Panc1 (cell line): ENCODE measurements around the gene MYO7A. TPM values are rescaled to one million over a fixed set of nuclear protein-coding genes. Genes with fewer than 3 reads are reported as not detected.

Experiments used
- ATAC-seq: fragments of 200-7000 bp; cut with Tn5 transposase; 2 replicates; pipeline ENCODE4 v1.9.1; 2020; ENCODE audit warnings: mild to moderate bottlenecking, moderate library complexity
- BruUV-seq: library from RNA; stranded (reverse); fragments of 400-500 nt; replicated peaks from 2 replicates; lab custom pipeline; 2021; lab: Mats Ljungman, UMichigan
- CTCF ChIA-PET: fragments of 300-600 bp; sonication (Branson Sonifier 250); formaldehyde crosslinking; loops from one replicate; lab custom pipeline; 2022; ENCODE audit warnings: antibody characterized with exemption; lab: Charles Lee
- POLR2A ChIA-PET: fragments of 300-600 bp; sonication (Branson Sonifier 250); formaldehyde crosslinking; loops from one replicate; lab custom pipeline; 2022; ENCODE audit warnings: antibody characterized with exemption; lab: Charles Lee
- DNase-seq: peaks from one replicate; pipeline ENCODE4 v3.0.0-alpha.2; 2010; ENCODE audit warnings: low read depth, low spot score
- H3K27ac ChIP-seq: 2 replicates; pipeline ENCODE4 v1.5.1; 2011; ENCODE audit warnings: mild to moderate bottlenecking, low read length, inconsistent platforms
- H3K27me3 ChIP-seq: fragments of 200-500 bp; sonication (Bioruptor generic); 2 replicates; pipeline ENCODE4 v1.6.0; 2014; ENCODE audit warnings: low read length, inconsistent platforms; ENCODE audit not compliant: control insufficient read depth, insufficient read depth
- H3K36me3 ChIP-seq: fragments of 200-500 bp; sonication (Bioruptor generic); 2 replicates; pipeline ENCODE4 v1.5.1; 2014; ENCODE audit warnings: inconsistent platforms, mild to moderate bottlenecking, low read length, moderate library complexity; ENCODE audit not compliant: control insufficient read depth, insufficient read depth
- H3K4me1 ChIP-seq: 2 replicates; pipeline ENCODE4 v1.5.1; 2011; ENCODE audit warnings: inconsistent platforms, mild to moderate bottlenecking, low read length, moderate library complexity; ENCODE audit not compliant: control insufficient read depth, insufficient read depth
- H3K4me3 ChIP-seq, 2 experiments: 2 replicates each; pipeline ENCODE4 v1.5.1; 2011 to 2012; ENCODE audit warnings: low read depth in 2 of 2, low read length in 2 of 2, mild to moderate bottlenecking in 2 of 2, inconsistent platforms in 1 of 2, moderate library complexity in 1 of 2
- H3K9me3 ChIP-seq: fragments of 200-500 bp; sonication (Bioruptor generic); 2 replicates; pipeline ENCODE4 v1.5.1; 2014; ENCODE audit warnings: low read depth, mild to moderate bottlenecking, inconsistent platforms, low read length, moderate library complexity; ENCODE audit not compliant: control insufficient read depth, insufficient read depth
- CTCF ChIP-seq: fragments of 450-650 bp; IDR thresholded peaks from 2 replicates; pipeline ENCODE4 v1.5.1; 2017; ENCODE audit warnings: mild to moderate bottlenecking
- POLR2AphosphoS5 ChIP-seq: IDR thresholded peaks from 2 replicates; pipeline ENCODE4 v1.6.1; 2012; ENCODE audit warnings: mild to moderate bottlenecking, low read depth, low read length, moderate library complexity
- SIN3A ChIP-seq: IDR thresholded peaks from 2 replicates; pipeline ENCODE4 v1.6.1; 2012; ENCODE audit warnings: low read depth, mild to moderate bottlenecking, low read length, moderate library complexity, borderline replicate concordance; ENCODE audit not compliant: insufficient read depth
- TCF7L2 ChIP-seq: IDR thresholded peaks from 2 replicates; pipeline ENCODE4 v1.6.1; 2011; ENCODE audit warnings: mild to moderate bottlenecking, low read depth, low read length, inconsistent platforms
- in situ Hi-C: cut with HindIII; loops from 2 replicates; pipeline ENCODE4 v1.10.0; 2016; ENCODE audit warnings: low sequenced_read_pairs, low pct_unique_long_range_greater_than_20kb
- intact Hi-C: fragments of 100-400 bp; cut with micrococcal nuclease; formaldehyde crosslinking; loops from one replicate; pipeline ENCODE4 v1.10.0; 2022; ENCODE audit not compliant: unreplicated experiment
- total RNA-seq: library from RNA; stranded (reverse); gene quantifications from one replicate; pipeline ENCODE4 v1.2.1, GENCODE V29; 2021; ENCODE audit not compliant: unreplicated experiment
- TF ChIP-seq, protein P1 (sequence below), 2 experiments: IDR thresholded peaks; 2 replicates each; pipeline ENCODE4 v1.6.1; 2011 to 2012; ENCODE audit warnings: low read depth in 2 of 2, control low read depth in 1 of 2, low read length in 1 of 2, mild to moderate bottlenecking in 1 of 2, moderate library complexity in 1 of 2; ENCODE audit not compliant: insufficient read depth in 1 of 2

The MYO7A gene
- total RNA-seq, 1 experiment from 2014 or later = 1.3 TPM

- BruUV-seq = no TSS peak
- no peaks in the 10 kb centered on the region for H3K4me1 ChIP-seq
- DNase-seq (no peak), ATAC-seq (no peak)
- in situ Hi-C loops = no loop called here
- H3K27ac ChIP-seq = no peak overlapping the region
- H3K36me3 ChIP-seq = no peaks in the 10 kb centered on the region
- intact Hi-C loops = no loop called here
- H3K4me3 ChIP-seq = no peak overlapping the region
- no peaks in the 10 kb centered on the region for H3K9me3 ChIP-seq
- no peaks in the 10 kb centered on the region for H3K27me3 ChIP-seq
- CTCF ChIA-PET = no interaction called here
- TF ChIP-seq TCF7L2 = no peak
- no peak for TF ChIP-seq SIN3A
- TF ChIP-seq POLR2AphosphoS5 = no peak
- no peak for TF ChIP-seq CTCF
- TF ChIP-seq, protein P1, sequence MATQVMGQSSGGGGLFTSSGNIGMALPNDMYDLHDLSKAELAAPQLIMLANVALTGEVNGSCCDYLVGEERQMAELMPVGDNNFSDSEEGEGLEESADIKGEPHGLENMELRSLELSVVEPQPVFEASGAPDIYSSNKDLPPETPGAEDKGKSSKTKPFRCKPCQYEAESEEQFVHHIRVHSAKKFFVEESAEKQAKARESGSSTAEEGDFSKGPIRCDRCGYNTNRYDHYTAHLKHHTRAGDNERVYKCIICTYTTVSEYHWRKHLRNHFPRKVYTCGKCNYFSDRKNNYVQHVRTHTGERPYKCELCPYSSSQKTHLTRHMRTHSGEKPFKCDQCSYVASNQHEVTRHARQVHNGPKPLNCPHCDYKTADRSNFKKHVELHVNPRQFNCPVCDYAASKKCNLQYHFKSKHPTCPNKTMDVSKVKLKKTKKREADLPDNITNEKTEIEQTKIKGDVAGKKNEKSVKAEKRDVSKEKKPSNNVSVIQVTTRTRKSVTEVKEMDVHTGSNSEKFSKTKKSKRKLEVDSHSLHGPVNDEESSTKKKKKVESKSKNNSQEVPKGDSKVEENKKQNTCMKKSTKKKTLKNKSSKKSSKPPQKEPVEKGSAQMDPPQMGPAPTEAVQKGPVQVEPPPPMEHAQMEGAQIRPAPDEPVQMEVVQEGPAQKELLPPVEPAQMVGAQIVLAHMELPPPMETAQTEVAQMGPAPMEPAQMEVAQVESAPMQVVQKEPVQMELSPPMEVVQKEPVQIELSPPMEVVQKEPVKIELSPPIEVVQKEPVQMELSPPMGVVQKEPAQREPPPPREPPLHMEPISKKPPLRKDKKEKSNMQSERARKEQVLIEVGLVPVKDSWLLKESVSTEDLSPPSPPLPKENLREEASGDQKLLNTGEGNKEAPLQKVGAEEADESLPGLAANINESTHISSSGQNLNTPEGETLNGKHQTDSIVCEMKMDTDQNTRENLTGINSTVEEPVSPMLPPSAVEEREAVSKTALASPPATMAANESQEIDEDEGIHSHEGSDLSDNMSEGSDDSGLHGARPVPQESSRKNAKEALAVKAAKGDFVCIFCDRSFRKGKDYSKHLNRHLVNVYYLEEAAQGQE (IDR thresholded peaks at IDR 0.05; ENCODE audit: insufficient read depth in 1 of 2, low read depth in 2 of 2, low read length in 1 of 2) = no peak
- POLR2A ChIA-PET = no interaction called here
Observed at GRCh38 chr11:77151804-77152509, 23.9 kb downstream of the MYO7A start.

DNA sequence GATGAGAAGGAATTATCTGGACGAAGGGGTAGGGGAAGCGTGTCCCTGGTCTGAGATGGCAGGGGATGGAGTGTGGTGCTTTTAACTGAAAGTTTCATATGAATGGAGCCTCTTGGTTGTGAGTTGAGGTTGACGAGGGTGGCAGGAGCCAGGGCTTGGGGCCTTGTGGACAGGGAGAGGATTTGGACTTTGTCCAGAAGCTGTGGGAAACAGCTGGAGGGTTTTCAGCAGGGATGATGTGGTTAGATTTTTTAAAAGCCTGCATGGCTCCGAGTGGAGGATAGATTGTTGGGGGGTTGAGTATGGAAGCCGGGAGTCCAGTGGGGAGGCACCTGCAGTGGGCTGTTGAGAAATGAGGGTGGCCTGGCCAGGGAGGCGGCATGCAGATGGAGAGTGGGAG, 24.8 kb downstream of the MYO7A start:
- H3K36me3 ChIP-seq = no peaks in the 10 kb centered on the region
- H3K27ac ChIP-seq = no peak overlapping the region
- in situ Hi-C loops (no loop called here), intact Hi-C loops (no loop called here)
- no peak overlapping the region for H3K4me3 ChIP-seq
- ChIA-PET CTCF (interaction anchor here (0.7 kb wide), 1 partner anchor 26 kb away, joined by 3 read pairs; no protein-coding TSS in a partner anchor), POLR2A (no interaction called here)
- H3K9me3 ChIP-seq = no peaks in the 10 kb centered on the region
- no TSS peak for BruUV-seq
- no peaks in the 10 kb centered on the region for H3K27me3 ChIP-seq
- no peak for DNase-seq
- ATAC-seq = no peak
- TF ChIP-seq, protein P1 (IDR thresholded peaks at IDR 0.05; ENCODE audit: insufficient read depth in 1 of 2, low read depth in 2 of 2, low read length in 1 of 2) = no peak
- no peak for TF ChIP-seq SIN3A
- no peak for TF ChIP-seq POLR2AphosphoS5
- no peak for TF ChIP-seq TCF7L2
- no peak for TF ChIP-seq CTCF
- no peaks in the 10 kb centered on the region for H3K4me1 ChIP-seq
